Measurements from ENCODE around the gene YTHDC2.

GRCh38 chr5:113520429-113520828 is 6.9 kb downstream of the YTHDC2 start:
- TF ChIP-seq GATA2 (IDR thresholded peaks at IDR 0.05; ENCODE audit: low read depth, low read length) (no peak), GATA3 (IDR thresholded peaks at IDR 0.05; ENCODE audit: low read depth, low read length) (no peak)

Data from SH-SY5Y (cell line).